H1 (cell line): ENCODE results near the gene CHST12.

Experiments
- CEBPB ChIP-seq: IDR thresholded peaks from 2 replicates; pipeline ENCODE4 v1.6.1; 2012; ENCODE audit warnings: low read depth, low read length
- CREB1 ChIP-seq: IDR thresholded peaks from 2 replicates; pipeline ENCODE4 v1.6.1; 2012; ENCODE audit warnings: inconsistent platforms
- CTBP2 ChIP-seq: IDR thresholded peaks from 2 replicates; pipeline ENCODE4 v1.7.0; 2011; ENCODE audit warnings: borderline replicate concordance, mild to moderate bottlenecking, moderate library complexity, mixed read lengths, low read length; ENCODE audit not compliant: insufficient read depth, insufficient read length
- EZH2 ChIP-seq: fragments of 200-600 bp; sonication (generic); IDR thresholded peaks from 2 replicates; pipeline ENCODE4 v1.7.1; 2012; ENCODE audit warnings: low read depth, mild to moderate bottlenecking, moderate library complexity, low read length, inconsistent platforms; ENCODE audit not compliant: severe bottlenecking
- HDAC6 ChIP-seq: IDR thresholded peaks from one replicate; pipeline ENCODE4 v1.7.1; 2012; ENCODE audit warnings: low read depth, mild to moderate bottlenecking, inconsistent platforms, low read length, moderate library complexity
- PHF8 ChIP-seq: fragments of 200-600 bp; sonication (generic); conservative IDR thresholded peaks from 2 replicates; pipeline ENCODE4 v1.7.1; 2012; ENCODE audit warnings: low read depth, mild to moderate bottlenecking, inconsistent platforms, low read length, moderate library complexity
- POLR2A ChIP-seq, 2 experiments: IDR thresholded peaks; 1 replicate in 1 of 2; 2 replicates in 1 of 2; pipeline ENCODE4 v1.6.1; 2011; ENCODE audit warnings: low read depth in 2 of 2, low read length in 2 of 2, mild to moderate bottlenecking in 2 of 2; ENCODE audit errors: control extremely low read depth in 1 of 2
- POU5F1 ChIP-seq: IDR thresholded peaks from 2 replicates; pipeline ENCODE4 v1.6.1; 2011; ENCODE audit warnings: low read depth, mild to moderate bottlenecking, low read length, moderate library complexity
- RAD21 ChIP-seq, 2 experiments: IDR thresholded peaks in 1 of 2; conservative IDR thresholded peaks in 1 of 2; 2 replicates each; pipeline ENCODE4 v1.6.1; 2011; ENCODE audit warnings: low read depth in 2 of 2, low read length in 2 of 2, improper control_type of control experiment in 1 of 2, inconsistent platforms in 1 of 2, mild to moderate bottlenecking in 1 of 2, moderate library complexity in 1 of 2
- RXRA ChIP-seq: IDR thresholded peaks from 2 replicates; pipeline ENCODE4 v1.6.1; 2011; ENCODE audit warnings: low read depth, mild to moderate bottlenecking, low read length, moderate library complexity; ENCODE audit not compliant: insufficient read depth
- SUZ12 ChIP-seq: fragments of 200-600 bp; sonication (generic); IDR thresholded peaks from 2 replicates; pipeline ENCODE4 v1.6.1; 2012; ENCODE audit warnings: mild to moderate bottlenecking, inconsistent platforms, low read length, moderate library complexity, mixed read lengths
- TAF1 ChIP-seq: IDR thresholded peaks from 2 replicates; pipeline ENCODE4 v1.6.1; 2011; ENCODE audit warnings: mild to moderate bottlenecking, low read depth, low read length
- USF2 ChIP-seq: IDR thresholded peaks from 2 replicates; pipeline ENCODE4 v1.6.1; 2011; ENCODE audit warnings: low read length, improper control_type of control experiment
- TF ChIP-seq, protein P1 (sequence below), 3 experiments: IDR thresholded peaks; 1 replicate in 2 of 3; 2 replicates in 1 of 3; pipeline versions ENCODE4 v1.5.1 to v1.6.1; 2011; ENCODE audit warnings: low read length in 3 of 3, mild to moderate bottlenecking in 3 of 3, inconsistent platforms in 2 of 3, low read depth in 1 of 3, moderate library complexity in 1 of 3; ENCODE audit not compliant: insufficient read depth in 1 of 3; ENCODE audit errors: control extremely low read depth in 1 of 3

GRCh38 chr7:2496375-2496774 is 93.0 kb downstream of the CHST12 start:
- TF ChIP-seq HDAC6 (no peak), CEBPB (no peak), CREB1 (0 out of 2 replicates have a peak, but pooled peaks have one; percentile 1), TAF1 (no peak), PHF8 (no peak), RAD21 (IDR thresholded peaks at IDR 0.05 in 1 of 2, conservative IDR thresholded peaks at IDR 0.05 in 1 of 2; ENCODE audit: low read depth in 2 of 2, low read length in 2 of 2) (no peak), EZH2 (no peak), RXRA (no peak), POLR2A (IDR thresholded peaks at IDR 0.05; ENCODE audit: control extremely low read depth in 1 of 2, low read depth in 2 of 2, low read length in 2 of 2) (no peak), SUZ12 (no peak), POU5F1 (no peak), USF2 (no peak), CTBP2 (no peak)
- TF ChIP-seq, protein P1, sequence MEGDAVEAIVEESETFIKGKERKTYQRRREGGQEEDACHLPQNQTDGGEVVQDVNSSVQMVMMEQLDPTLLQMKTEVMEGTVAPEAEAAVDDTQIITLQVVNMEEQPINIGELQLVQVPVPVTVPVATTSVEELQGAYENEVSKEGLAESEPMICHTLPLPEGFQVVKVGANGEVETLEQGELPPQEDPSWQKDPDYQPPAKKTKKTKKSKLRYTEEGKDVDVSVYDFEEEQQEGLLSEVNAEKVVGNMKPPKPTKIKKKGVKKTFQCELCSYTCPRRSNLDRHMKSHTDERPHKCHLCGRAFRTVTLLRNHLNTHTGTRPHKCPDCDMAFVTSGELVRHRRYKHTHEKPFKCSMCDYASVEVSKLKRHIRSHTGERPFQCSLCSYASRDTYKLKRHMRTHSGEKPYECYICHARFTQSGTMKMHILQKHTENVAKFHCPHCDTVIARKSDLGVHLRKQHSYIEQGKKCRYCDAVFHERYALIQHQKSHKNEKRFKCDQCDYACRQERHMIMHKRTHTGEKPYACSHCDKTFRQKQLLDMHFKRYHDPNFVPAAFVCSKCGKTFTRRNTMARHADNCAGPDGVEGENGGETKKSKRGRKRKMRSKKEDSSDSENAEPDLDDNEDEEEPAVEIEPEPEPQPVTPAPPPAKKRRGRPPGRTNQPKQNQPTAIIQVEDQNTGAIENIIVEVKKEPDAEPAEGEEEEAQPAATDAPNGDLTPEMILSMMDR (IDR thresholded peaks at IDR 0.05; ENCODE audit: control extremely low read depth in 1 of 3, insufficient read depth in 1 of 3, low read depth in 1 of 3, low read length in 3 of 3): no peak
